ENCODE measurements around the gene KMO.
A peak's percentile ranks its signal among the peaks of the same experiment; 100 is the strongest.

The KMO gene

DNA sequence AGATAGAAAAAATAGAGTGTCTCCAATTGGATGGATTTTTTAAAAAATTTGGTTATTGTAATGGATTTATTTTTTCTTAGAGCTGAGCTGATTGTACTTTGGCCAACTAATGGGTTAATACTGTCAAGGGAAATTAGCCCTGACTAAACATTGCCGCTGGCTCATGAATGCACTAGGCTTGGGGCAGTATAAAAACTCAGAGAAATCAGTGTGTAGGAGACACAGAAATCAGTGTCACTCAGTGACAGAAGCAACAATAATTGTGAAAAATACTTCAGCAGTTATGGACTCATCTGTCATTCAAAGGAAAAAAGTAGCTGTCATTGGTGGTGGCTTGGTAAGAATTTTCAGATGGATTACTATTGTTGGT, at the start of gene KMO:
KMO (plus strand) TSS at position 217 of the 370 bp plus-strand sequence; CDS start at position 284, 67 bp downstream.
- no peak for DNase-seq

DNA sequence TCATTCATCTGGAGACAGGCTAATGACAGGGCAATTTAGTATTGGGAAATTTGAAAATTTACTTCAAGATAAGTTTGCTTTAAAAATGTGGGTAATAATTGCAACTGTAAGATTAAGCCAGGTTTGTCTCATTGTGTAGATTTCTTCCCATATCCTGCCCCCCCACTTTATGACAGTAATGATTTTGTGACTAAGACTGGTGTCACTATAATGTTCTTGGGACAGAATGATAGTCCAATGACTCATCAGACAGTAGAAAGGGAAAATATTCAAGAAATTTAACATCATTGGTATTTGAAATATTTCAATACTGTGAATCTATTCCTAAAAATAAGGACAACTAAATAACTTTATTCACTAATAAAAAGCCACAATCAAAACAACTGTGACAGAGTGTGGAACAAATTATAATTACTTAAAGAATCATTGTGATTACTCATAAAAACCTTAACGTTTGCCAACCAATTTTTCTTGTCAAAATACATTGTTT, 49.4 kb upstream of the KMO start:
- DNase-seq: no peak

GRCh38 chr1:241485145-241485544, 47.0 kb upstream of the KMO start:
- DNase-seq: no peak

DNA sequence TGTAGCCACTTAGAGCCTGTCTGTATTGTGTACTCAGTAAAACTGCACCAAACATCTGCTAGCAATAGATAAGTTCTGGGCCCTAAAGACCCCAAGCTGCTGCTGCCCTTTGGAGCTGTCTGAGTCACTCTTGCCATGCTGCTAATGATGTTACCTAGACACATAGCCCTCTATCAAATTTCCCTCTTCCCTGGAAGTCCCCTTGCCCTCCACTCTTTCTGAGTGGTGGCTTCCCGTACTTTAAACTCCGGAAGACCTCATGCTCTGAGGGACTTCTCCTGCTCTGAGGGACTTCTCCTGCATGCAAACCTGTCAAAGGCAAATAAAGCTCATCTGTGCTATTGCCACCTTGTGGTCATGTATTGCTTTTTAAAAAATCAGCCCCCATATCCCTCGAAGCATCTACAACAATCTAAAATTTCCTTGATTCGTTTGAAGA, 46.6 kb upstream of the KMO start:
- DNase-seq: no peak

- no peak for DNase-seq
Observed at GRCh38 chr1:241488739-241489138, 43.4 kb upstream of the KMO start.

- no peak for DNase-seq
Observed at GRCh38 chr1:241495741-241496140, 36.4 kb upstream of the KMO start.

- no peak for DNase-seq
Observed at GRCh38 chr1:241499910-241500309, 32.3 kb upstream of the KMO start.

- no peak for DNase-seq
Observed at GRCh38 chr1:241503444-241503843, 28.7 kb upstream of the KMO start.

DNA sequence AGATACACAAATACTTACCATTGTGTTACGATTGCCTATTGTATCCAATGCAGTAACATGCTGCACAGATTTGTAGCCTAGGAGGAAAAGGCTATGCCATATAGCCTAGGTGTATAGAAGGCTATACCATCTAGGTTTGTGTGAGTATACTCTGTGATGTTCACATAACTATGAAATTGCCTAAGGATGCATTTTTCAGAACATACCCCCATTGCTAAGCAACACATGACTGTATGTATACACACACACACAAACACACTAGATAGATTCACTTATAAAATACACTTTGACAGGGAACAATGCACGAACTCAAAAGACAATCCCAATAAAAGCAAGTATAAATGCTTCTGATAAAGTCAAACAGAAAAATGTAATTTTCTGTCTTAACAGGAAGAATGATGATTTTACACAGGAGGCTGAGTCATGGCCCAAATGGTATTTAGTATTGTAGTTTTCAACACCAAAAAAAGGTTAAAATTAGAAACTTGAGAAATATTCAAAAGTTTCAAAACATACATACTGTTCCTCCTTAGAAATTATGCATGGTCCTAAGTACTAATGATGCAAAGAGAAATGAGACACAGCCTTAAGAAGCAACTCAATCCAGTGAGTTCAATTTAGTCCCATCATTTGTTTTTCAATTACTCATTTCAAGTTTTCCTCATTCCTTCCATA, 24.9 kb upstream of the KMO start:
- no peak for DNase-seq

GRCh38 chr1:241513378-241513777, 18.8 kb upstream of the KMO start:
- no peak for DNase-seq

DNA sequence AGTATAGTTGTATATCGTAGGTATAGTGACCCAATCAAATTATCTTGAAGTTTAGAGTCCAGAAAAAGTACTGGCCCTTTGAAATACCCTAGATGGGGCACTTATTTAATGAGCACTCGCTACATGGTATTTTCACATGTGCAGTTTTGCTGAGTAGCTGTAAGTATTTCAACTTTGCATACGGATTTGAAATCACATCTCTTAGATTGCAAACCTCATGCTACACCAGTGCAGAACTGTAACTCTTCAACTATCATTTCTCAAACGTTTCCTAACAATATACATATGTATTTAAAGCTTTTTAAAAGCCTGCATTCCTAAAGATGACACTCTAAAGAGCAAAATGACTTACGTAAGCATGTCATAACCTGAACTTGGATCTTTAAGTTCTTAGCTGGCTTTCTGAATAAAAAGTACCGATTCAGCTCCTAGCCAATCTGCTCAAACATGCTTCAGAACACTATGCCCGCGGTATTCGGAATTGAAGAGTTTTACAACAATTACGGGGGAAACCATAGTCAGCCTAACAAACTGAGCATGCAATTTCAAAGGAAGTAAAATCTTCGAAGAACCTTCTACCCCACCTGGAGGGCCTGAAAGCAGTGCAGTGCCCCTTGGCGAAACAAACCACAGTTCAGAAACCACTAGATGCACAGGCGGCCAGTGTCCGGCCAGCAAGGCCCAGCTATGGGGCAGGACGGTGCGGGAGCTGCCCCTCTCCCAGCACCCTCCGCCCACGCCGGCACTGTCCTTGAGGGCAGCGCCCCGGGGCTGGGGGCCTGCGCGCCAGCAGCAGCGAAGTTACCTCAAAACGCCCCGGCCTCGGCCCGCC, 13.5 kb upstream of the KMO start:
- DNase-seq: no peak

DNA sequence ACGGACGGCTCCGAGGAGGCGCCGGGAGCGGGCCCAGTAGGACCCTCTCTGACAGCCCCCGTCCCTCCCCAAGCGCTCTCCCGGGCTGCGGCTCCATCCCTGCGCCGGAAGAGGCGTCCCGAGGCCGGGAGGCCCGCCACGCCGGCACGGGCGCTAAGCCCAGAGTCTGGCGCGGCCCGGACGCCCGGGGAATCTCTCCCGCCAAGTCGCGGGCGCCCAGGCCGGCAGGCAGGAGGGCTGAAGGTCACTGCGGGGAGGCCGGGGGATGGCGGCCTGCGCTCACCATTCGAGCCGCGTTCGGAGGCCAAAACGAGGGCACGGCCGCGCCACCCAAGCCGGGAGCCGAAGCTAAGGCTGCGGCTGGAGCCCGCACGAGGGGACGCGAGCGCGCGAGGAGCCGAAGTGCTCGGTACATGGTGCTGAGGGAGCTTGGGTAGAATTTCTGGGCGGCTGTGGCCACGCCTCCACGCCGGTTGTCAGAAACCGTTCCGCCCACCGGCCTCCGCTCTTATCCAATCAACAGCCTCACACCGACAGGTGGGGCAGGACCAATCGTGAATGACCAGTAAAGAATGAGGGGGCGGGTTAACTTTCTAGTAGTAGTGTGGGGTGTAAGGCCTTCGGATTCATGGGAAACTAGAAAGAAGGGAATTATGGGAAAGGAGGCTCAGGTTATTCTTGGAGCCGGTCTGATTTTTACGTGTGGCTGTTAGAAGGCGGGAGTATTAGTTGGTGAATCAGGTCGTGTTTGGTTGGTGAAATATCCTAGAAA, 12.7 kb upstream of the KMO start, which contains the start of gene FH:
FH (minus strand) TSS at position 448 of the 772 bp plus-strand sequence; CDS start at position 415, 33 bp downstream.
- peak; percentile 91 for DNase-seq

- no peak for DNase-seq
Observed at GRCh38 chr1:241520080-241520465, 12.1 kb upstream of the KMO start.

GRCh38 chr1:241521718-241522117, 10.5 kb upstream of the KMO start:
- DNase-seq: no peak

DNA sequence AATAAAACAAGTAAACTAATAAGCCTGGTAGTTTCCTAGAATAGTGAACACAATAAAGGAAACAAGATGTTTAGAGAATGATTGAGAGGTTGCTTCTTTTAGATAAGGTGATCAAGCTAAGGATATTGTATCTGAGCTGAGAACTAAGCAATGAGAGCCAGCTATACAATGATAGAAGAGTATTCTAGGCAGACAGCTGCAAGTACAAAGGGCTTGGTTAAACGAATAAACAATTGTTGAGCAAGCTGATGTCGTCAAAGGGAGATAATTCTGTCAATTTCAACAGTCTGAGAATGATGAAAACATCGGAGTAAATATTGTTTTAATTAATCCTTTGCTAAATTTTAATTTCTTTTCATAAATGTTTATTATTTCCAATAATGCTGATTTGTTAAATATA, 7.2 kb upstream of the KMO start:
- DNase-seq: no peak

DNA sequence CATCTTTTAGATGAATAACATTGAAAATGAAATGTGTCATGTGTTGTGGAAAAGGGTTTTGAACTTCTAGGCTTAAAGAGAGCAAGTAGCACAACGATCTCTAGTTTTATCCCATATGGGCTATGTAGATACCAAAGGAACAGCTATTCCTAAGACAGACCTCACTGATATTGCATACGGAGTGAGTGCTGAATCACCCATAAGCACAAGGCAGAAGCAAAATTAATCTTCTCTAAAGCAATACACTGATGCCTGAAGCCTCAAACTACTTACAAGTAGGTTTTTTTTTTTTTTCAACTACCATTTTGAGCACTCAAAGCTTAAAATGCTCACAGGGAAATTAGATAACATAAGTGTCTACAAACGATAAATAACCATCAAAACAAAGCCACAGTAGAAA, 5.0 kb upstream of the KMO start:
- DNase-seq: no peak

GRCh38 chr1:241531195-241532161, 700 bp upstream of the KMO start:
- DNase-seq: no peak

- no peak for DNase-seq
Observed at GRCh38 chr1:241532864-241533263, 686 bp downstream of the KMO start.

DNA sequence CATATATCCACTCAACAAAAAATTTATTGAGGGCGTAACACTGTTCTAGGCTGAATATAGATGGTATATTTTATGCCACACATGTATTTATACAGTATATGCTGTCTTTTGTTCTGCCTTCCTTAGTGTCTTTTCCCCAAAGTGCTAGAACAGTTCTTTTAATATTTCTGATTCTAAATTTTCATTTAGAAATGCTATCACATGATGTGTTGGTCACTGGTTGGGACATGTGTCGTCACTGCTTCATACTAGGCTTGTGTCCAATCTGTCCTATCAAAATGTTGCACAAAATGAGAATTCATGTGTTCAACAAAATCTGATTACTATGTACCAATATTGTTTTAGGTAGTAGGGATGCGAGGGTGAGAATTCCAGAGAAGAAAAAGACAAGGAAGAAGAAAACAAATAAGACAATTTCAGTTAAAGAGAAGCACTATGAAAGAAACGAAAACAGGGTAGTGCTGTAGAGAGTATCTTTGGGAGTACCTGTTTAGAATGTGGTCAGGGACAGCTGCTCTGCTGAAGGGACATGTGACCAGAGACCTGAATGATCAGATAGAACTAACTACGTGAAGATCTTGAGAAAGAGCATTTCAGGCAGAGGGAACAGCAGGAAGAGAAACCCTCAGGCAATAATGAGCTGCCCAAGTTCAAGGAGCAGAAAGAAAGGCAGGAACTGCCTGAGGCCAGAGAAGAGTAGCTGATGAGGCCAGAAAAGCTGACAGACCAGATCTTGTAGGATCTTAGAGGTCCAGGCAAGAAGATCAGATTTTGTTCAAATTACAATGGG, 1.3 kb downstream of the KMO start:
- no peak for DNase-seq

- no peak for DNase-seq
Observed at GRCh38 chr1:241536304-241536703, 4.1 kb downstream of the KMO start.

- DNase-seq: no peak
Observed at GRCh38 chr1:241536969-241537368, 4.8 kb downstream of the KMO start.

All from activated gamma-delta T cell treated with Interleukin-2 at 50 U/mL for 16 hours (primary cell).